Chondrocyte (in vitro differentiated cells): ENCODE data around the gene ZFHX3. TPM values are rescaled to one million over a fixed set of nuclear protein-coding genes. Genes with fewer than 3 reads are reported as not detected.

ENCODE experiments used
- DNase-seq: peaks from one replicate; pipeline ENCODE4 v3.0.0; 2021; ENCODE audit warnings: mixed read lengths, low spot score
- H3K27ac Mint-ChIP-seq: one replicate; pipeline ENCODE4 v1.8.0; 2021; ENCODE audit warnings: mild to moderate bottlenecking, moderate library complexity, mixed read lengths; ENCODE audit not compliant: unreplicated experiment
- H3K27me3 Mint-ChIP-seq: 2 replicates; pipeline ENCODE4 v1.8.0; 2021; ENCODE audit warnings: low read depth, mixed read lengths
- H3K36me3 Mint-ChIP-seq: 2 replicates; pipeline ENCODE4 v1.8.0; 2021; ENCODE audit warnings: low read depth, mixed read lengths
- H3K4me1 Mint-ChIP-seq: 2 replicates; pipeline ENCODE4 v1.8.0; 2021; ENCODE audit warnings: low read depth, mild to moderate bottlenecking, mixed read lengths
- H3K4me3 Mint-ChIP-seq: one replicate; pipeline ENCODE4 v1.8.0; 2021; ENCODE audit warnings: mild to moderate bottlenecking, moderate library complexity, mixed read lengths; ENCODE audit not compliant: unreplicated experiment
- H3K9me3 Mint-ChIP-seq: 2 replicates; pipeline ENCODE4 v1.8.0; 2021; ENCODE audit warnings: low read depth, mixed read lengths
- total RNA-seq: library from RNA; stranded (reverse); gene quantifications from 3 replicates; pipeline ENCODE4 v1.2.1, GENCODE V29; 2021
- TF ChIP-seq, protein P1 (sequence below): fragments of 200-600 bp; sonication (generic); IDR thresholded peaks from 2 replicates; pipeline ENCODE4 v1.5.0; 2021; ENCODE audit warnings: antibody characterized with exemption, mild to moderate bottlenecking, moderate library complexity

ZFHX3 gene
- total RNA-seq, 1 donor from 2014 or later: 86.8 TPM

DNA sequence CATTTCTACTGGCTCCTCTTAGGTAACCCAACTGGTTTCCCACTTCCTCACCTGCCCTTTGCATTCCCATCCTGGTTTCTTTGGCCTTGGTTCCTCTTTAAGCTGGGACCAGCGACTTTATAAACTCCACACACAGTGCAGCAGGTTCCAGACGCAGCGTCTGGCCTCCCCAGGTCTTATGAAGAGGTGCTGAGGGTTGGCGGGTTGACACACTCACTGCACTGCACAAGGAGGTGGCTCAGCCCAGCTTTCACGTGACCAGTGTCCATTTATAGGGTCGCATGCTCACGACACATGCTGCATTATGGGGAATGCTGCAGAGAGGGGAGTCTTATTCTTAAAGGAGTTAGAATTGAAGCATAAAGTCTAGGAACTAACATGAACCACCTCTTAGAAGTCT lies 70.8 kb downstream of the ZFHX3 start:
- TF ChIP-seq, protein P1, sequence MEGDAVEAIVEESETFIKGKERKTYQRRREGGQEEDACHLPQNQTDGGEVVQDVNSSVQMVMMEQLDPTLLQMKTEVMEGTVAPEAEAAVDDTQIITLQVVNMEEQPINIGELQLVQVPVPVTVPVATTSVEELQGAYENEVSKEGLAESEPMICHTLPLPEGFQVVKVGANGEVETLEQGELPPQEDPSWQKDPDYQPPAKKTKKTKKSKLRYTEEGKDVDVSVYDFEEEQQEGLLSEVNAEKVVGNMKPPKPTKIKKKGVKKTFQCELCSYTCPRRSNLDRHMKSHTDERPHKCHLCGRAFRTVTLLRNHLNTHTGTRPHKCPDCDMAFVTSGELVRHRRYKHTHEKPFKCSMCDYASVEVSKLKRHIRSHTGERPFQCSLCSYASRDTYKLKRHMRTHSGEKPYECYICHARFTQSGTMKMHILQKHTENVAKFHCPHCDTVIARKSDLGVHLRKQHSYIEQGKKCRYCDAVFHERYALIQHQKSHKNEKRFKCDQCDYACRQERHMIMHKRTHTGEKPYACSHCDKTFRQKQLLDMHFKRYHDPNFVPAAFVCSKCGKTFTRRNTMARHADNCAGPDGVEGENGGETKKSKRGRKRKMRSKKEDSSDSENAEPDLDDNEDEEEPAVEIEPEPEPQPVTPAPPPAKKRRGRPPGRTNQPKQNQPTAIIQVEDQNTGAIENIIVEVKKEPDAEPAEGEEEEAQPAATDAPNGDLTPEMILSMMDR: no peak
- H3K9me3 Mint-ChIP-seq: no peaks in the 10 kb centered on the region
- no peak overlapping the region for H3K4me3 Mint-ChIP-seq
- H3K27ac Mint-ChIP-seq: peak overlapping the region; percentile 74
- H3K36me3 Mint-ChIP-seq: peaks cover 4% of the 10 kb centered on the region
- DNase-seq: no peak
- peaks cover 94% of the 10 kb centered on the region for H3K4me1 Mint-ChIP-seq
- H3K27me3 Mint-ChIP-seq: no peaks in the 10 kb centered on the region

DNA sequence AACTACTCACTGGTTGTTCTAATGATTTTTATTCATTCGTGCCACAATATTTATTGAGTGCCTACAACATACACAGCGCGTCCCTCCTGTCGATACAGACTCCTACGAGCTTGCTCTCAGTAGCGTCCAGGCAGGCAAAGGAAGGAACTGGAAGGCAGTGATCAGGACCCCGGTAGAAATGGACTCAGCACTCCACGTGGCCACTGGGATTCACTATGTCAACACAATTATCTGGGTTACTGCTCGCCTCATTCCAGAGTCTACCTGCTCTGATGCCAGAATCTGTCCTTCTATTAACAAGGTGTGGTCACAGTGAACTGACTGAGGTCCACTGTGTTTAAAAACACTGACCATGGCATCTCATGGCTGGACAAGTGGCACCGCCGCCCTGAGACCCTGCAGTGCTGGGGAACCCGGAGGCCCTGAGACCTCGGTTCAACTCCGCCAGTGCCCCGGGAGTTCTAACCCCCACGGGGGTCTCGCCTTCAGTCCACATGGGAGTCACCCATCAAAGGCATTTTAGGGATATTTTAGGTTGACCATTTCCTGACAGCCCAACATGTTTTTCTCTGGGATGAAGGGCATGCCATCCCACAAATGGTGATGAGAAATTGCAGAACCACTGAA lies 71.4 kb downstream of the ZFHX3 start:
- no peak for DNase-seq
- Mint-ChIP-seq H3K27me3 (no peaks in the 10 kb centered on the region), H3K27ac (no peak overlapping the region), H3K4me3 (no peak overlapping the region), H3K9me3 (no peaks in the 10 kb centered on the region), H3K36me3 (peaks cover 4% of the 10 kb centered on the region), H3K4me1 (peaks cover 91% of the 10 kb centered on the region)
- TF ChIP-seq, protein P1: no peak

DNA sequence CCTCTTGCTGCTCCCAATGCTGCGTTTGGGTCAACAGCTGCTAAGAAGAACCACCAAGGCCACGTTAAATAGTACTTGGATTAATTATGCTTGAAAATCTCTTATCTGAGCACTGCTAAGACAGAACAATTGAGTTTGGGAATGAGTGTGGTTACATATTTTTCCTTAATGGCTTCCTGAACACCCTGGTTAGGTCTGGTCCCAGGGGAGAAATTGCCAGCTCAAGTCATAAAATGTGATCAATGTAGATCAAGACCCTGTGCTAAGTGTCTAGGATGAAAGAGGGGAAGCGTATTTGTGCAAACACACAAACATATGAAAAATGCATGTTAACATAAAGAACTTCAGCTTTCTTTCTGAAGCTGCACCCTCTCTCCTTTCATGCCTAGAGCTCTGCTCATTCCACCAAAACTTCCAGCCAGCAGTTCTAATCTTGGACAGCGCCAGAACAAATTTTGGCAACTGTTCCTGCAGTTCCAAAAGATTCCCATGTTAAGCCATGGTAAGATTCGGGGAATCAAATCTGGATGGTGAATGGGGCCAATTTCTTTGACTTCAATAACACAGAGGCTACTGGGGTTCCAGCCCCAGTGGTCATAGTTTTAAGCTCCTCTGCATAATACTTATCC lies 72.0 kb downstream of the ZFHX3 start:
- no peak for DNase-seq
- Mint-ChIP-seq H3K27me3 (no peaks in the 10 kb centered on the region), H3K36me3 (peaks cover 4% of the 10 kb centered on the region), H3K4me1 (peaks cover 89% of the 10 kb centered on the region), H3K9me3 (no peaks in the 10 kb centered on the region), H3K27ac (no peak overlapping the region), H3K4me3 (no peak overlapping the region)
- TF ChIP-seq, protein P1: no peak

DNA sequence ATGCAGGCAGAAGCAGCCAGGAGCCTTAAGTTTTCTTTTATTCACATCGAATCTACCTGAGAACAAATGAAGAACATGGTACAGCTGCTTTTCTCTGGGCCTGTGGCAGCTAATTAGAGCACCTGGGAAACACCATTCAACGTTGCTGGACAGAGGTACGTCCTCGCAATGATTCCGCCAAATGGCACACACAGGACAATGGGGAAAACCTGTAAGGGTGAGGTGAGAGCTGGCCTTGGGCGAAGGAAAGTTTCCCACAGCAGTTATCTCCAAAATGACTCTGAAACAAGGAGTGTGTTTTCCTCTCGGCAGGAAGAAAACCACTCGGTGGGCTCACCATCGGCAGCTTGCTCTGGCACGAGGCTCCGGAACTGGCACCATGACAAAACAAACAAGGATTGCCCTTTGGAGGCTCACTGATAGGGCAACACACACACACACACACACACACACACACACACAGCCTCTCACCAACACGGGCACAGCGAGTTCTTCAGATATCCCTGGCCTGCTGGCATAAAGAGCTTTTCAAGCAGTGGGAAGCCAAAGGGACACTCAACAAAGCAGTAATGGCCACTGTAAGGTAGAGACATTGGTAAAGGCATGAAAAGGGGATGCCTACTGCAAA lies 73.7 kb downstream of the ZFHX3 start:
- Mint-ChIP-seq H3K4me1 (peaks cover 87% of the 10 kb centered on the region), H3K36me3 (peaks cover 4% of the 10 kb centered on the region), H3K4me3 (no peak overlapping the region), H3K27ac (peak overlapping the region; percentile 45), H3K9me3 (no peaks in the 10 kb centered on the region), H3K27me3 (no peaks in the 10 kb centered on the region)
- DNase-seq: no peak
- TF ChIP-seq, protein P1: no peak

DNA sequence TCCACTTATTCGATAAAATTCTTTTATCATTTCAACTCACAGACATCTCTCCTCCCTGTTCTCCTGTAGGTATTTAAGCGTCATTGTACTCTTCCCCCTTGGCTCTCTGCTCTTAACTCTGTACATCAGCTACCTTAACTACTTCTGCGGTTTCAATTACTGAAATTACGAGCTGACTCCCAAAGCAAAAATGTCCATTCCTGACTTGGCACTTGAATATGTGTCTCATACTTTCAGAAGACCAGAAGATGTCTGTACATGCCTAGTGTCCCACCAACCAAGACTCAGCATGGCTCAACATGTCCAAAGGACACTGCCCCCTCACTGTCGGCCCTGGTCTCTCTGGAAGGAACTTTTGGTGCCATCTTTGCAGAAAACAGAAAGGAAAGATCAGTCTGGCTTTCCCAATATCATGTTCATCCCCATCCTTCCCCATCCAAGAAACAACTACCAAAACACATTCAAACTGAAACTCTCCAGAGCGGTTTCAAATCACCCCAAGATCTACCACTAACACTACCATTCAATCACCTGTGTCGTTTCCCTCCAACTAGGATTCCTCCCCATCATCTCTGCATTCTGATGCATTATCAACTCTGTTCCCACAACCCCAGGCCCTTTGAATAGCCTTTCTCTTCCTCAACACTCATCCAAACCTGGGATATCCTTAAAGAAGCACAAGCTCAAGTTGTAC lies 74.9 kb downstream of the ZFHX3 start:
- Mint-ChIP-seq H3K27me3 (no peaks in the 10 kb centered on the region), H3K9me3 (no peaks in the 10 kb centered on the region), H3K36me3 (peaks cover 4% of the 10 kb centered on the region), H3K4me1 (peaks cover 86% of the 10 kb centered on the region), H3K27ac (peak overlapping the region; percentile 68), H3K4me3 (no peak overlapping the region)
- TF ChIP-seq, protein P1: no peak
- no peak for DNase-seq
